GM19324 (cell line): ENCODE measurements around the gene NDUFV1.
"Not testable (repeated sequence)": the region's sequence is repeated elsewhere in the genome, so short reads cannot be mapped to it uniquely, and the experiment has no call there.

Experiments used
- ATAC-seq: cut with Tn5 transposase; IDR thresholded peaks from one replicate; pipeline ENCODE4 v1.9.1; 2021; ENCODE audit warnings: mild to moderate bottlenecking, moderate library complexity; ENCODE audit not compliant: unreplicated experiment, low FRiP score

Gene NDUFV1

GRCh38 chr11:67649634-67650510 is 43.1 kb downstream of the NDUFV1 start:
- no peak for ATAC-seq

- no peak for ATAC-seq
These were observed 45.4 kb downstream of the NDUFV1 start for GRCh38 chr11:67651976-67652781.

- no peak for ATAC-seq
These were observed 46.5 kb downstream of the NDUFV1 start for GRCh38 chr11:67652965-67653845.

- ATAC-seq = no peak
These were observed 47.5 kb downstream of the NDUFV1 start for GRCh38 chr11:67654225-67654624.

- ATAC-seq = no peak
These were observed 49.7 kb downstream of the NDUFV1 start for GRCh38 chr11:67656278-67656922.

GRCh38 chr11:67657300-67657699 is 50.6 kb downstream of the NDUFV1 start:
- ATAC-seq = no peak

- ATAC-seq = not testable (repeated sequence)
These were observed 53.0 kb downstream of the NDUFV1 start for GRCh38 chr11:67659651-67660165.

- ATAC-seq = not testable (repeated sequence)
These were observed 54.0 kb downstream of the NDUFV1 start for GRCh38 chr11:67660752-67661151.
